Measurements from ENCODE around the gene ZNF792.
"Not testable (repeated sequence)": the region's sequence is repeated elsewhere in the genome, so short reads cannot be mapped to it uniquely, and the experiment has no call there.

ZNF792 gene

DNA sequence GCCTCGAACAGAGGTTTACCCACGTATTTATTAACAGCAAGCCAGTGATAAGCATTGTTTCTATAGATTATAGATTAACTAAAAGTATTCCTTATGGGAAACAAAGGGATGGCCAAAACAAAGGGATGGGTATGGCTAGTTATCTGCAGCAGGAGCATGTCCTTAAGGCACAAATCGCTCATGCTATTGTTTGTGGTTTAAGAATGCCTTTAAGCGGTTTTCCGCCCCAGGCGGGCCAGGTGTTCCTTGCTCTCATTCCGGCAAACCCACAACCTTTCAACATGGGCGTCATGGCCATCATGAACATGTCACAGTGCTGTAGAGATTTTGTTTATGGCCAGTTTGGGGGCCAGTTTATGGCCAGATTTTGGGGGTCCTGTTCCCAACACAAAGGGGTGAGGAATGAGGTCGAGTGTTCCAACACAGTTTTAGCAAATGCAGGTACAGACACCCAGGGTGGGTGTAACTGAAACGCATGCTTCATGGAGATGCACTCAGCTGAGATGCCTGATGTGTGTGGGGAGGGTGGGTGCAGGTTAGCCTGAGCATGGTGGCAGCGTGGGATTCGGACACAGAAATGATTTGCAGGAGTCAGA is 6.3 kb upstream of the ZNF792 start:
- DNase-seq (ENCODE audit: low read depth) = not testable (repeated sequence)

DNA sequence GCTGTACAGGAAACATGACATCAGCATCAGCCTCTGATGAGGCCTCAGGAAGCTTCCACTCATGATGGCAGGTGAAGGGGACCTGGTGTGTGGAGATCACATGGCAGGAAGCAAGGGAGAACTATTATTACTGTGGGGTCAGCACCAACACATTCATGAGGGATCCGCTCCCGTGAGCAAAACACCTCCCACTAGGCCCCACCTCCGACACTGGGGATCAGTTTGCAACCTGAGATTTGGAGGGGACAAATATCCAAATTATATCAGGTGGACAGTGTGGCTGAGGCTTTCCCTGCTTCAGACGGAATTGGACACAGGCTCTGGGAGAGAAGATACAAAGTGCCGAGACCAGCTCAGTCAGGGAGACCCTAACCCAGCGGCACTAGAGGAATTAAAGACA is 5.7 kb upstream of the ZNF792 start:
- DNase-seq (ENCODE audit: low read depth) = no peak

DNA sequence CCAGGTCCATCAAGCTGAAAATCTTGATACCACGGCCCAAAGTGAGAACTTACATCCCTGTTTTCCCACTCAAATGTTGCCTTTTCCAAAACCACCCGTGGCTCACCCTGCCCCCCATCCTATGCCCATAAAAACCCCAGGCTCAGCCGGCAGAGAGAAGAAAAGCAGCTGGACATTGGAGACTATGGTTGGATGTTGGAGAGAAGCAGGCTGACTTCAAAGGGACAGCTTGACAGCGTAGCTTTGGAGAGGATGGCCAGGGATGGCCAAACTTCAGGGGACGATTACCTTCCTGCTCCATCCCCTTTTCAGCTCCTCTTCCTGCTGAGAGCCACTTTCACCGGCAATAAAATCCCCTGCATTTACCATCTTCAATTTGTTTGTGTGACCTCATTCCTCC is 3.5 kb upstream of the ZNF792 start:
- DNase-seq (ENCODE audit: low read depth) = no peak

DNA sequence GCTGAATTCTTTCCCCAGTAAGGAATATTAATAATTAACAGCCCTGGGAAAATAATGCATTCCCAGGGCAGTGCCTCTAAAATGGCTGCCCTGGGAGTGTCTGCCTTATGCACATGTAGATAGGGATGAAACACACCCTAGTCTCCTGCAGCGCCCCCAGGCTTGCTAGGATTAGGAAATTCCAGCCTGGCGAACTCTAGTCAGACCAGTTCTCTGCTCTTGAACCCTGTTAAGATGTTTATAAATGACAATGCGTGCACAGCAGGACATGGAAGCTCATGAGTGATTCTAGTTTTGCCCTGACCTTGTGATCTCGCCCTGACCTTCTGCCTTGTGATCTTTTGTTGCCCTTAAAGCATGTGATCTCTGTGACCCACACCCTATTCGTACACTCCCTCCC is 1.5 kb upstream of the ZNF792 start:
- DNase-seq (ENCODE audit: low read depth) = not testable (repeated sequence)

DNA sequence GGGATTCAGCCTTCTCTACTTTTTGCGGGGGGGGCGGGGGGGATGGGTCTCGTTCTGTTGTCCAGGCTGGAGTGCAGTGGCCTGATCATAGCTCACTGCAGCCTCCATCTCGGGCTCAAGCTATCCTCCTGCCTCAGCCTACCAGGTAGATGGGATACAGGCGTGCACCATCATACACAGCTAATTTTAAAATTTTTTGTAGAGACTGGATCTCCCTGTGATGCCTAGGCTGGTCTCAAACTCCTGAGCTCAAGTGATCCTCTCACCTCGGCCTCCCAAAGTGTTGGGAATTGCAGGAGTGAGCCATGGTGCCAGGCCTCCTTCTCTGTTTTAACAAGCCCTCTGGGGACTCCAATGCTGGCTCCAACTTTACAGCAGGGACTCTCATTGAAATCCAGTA is 569 bp upstream of the ZNF792 start:
- no peak for DNase-seq (ENCODE audit: low read depth)

DNA sequence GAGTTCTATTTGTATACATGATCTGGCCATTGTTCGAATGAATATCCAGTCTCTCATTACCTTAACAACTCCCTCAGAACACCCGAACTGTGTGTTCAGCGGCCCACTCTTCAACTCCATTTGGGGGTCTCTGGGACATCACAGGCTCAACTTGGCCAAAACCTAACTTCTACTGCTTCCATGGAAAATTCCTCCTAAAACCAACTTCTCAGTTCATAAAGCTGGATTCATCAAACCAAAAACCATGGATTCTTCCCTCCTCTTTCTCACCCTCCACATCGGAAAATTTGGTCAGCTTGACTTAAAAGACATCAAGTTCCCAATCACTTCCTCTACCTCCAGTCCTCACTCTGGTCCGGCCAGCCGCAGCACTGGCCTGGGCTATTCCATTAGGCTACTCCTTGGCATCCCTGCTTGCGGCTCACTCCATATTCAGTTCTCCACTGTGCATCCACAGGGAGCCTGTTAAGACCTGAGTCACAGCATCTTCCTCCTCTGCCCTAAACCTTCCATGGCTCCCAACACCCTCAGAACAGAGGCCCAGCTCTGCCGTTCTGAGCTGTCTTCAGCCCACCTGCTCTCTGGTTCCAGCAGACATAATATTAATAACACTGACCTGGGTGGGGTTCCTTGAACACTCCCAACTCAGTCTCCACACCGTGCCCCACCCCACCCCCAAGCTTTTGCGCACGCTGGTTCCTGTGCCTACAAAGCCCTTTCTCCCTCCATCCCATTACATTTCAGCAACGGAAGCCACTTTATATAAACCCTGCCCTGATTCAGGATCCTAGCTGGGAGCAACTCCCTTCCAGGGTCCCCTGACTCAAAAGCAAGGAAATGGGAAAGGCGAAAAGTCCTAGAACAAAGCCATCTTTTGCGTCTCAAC is 1.1 kb downstream of the ZNF792 start:
- DNase-seq (ENCODE audit: low read depth) = no peak

DNA sequence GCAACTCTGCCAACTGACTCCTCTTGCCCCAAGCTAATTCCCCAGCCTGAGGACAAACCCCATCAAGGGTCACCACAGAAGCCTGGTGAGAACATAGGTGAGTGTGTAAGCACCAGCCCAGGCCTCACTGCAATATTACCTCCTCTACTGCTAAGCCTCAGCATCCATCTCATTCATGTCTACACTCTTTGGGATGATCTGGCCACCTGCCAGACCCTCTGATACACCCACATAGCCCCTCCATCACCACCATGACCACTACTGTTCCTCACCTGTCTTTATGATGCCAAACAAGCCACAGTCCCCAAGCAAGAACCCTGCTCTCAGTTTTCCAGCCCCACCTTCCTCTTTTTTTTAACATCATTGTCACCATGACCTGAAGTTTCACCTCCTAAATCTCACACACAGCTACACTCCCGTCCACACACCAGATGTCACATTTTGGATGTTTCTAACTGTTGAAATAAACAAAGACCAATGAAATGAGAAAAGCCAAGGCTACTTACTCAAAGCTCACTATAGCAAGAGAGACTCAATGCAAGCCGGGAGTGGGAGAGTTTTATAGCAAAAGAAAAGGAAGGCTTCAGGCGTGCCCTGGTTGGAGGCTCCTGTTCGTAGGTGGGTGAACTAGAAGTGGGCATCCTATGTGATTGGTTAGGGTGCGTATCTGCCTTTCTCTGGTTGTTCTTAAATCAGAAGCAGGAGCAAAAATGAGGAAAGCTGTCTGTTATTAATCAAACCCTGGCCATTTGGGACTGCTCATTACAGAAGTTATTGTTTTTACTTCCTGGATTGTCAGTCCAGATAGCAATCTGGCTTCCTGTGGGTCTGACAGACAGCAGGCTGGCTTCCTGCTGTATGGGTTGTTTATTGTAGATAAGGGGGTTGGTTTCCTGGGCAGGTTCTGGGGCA is 2.0 kb downstream of the ZNF792 start:
- DNase-seq (ENCODE audit: low read depth) = no peak

GRCh38 chr19:34960940-34961679 is 2.9 kb downstream of the ZNF792 start:
- DNase-seq (ENCODE audit: low read depth) = no peak

DNA sequence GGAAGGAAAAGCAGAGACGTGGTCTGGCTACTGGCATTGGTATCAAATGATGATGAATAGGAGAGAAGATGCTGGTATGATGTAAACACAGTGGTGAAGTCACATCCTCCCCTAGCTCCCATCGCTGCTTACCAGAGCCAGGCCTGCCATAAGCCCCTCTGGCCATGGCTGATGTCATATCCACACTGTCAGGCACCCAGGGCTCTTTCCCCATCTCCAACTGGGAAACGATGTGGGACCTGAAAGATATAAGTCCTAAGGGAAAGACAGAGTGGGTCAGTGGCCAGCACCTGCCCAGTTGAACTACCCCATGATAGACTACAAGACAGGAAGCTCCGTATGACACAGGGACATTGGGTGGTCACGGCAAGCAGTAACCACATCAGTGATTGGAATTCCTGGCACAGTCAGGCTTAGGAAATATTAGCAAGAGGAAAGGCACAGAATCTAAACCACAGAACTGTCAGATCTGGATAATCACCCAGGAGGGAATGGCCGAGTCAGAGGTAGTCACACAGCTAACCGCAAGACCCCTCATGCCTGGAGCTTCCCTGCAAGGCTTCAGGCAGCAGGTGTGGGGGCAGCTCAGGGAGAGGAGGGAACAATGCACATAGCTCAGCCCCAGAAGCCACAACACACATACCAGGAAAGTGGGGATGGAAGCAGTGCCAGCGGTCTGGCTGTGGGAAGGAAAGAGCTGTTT is 3.8 kb downstream of the ZNF792 start:
- DNase-seq (ENCODE audit: low read depth) = no peak

GRCh38 chr19:34959021-34959420 is 5.0 kb downstream of the ZNF792 start:
- no peak for DNase-seq (ENCODE audit: low read depth)

- no peak for DNase-seq (ENCODE audit: low read depth)
These were observed 5.9 kb downstream of the ZNF792 start for GRCh38 chr19:34957830-34958751.

GRCh38 chr19:34953092-34953491 is 10.9 kb downstream of the ZNF792 start:
- no peak for DNase-seq (ENCODE audit: low read depth)

DNA sequence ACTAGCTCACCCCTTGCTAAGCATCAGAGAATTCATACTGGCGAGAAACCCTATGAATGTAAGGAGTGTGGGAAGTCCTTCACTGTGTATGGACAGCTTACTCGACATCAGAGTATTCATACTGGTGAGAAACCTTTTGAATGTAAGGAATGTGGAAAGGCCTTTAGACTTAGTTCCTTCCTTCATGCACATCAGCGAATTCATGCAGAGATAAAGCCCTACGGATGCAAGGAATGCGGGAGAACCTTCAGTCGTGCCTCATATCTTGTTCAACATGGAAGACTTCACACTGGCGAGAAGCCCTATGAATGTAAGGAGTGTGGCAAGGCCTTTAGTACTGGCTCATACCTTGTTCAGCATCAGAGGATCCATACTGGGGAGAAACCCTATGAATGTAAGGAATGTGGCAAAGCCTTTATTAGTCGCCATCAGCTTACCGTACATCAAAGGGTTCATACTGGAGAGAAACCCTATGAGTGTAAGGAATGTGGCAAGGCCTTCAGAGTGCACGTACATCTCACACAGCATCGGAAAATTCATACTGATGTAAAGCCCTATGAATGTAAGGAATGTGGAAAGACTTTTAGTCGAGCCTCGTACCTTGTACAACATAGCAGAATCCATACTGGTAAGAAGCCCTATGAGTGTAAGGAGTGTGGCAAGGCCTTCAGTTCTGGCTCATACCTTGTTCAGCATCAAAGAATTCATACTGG is 20.0 kb downstream of the ZNF792 start:
- DNase-seq (ENCODE audit: low read depth) = no peak

- DNase-seq (ENCODE audit: low read depth) = no peak
These were observed 25.1 kb downstream of the ZNF792 start for GRCh38 chr19:34938886-34939285.

DNA sequence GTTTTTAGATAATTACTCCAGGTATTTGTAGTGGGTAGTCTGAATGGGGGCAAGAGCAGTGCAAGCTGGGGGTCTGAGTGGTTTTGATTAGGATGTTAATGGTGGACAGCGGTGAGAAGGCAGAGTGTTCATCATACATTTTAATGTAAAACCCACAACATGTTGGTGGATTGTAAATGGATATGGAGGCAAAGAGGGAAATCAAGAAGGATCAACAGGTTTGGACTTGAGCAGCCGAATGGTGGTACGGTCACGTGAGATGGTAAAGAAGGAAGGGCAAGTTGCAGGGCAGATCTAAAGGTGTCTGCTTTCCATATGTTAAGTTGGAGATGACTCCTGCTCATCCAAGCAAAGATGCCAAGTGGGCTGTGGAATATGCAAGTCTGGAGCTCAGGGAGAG is 27.8 kb downstream of the ZNF792 start:
- no peak for DNase-seq (ENCODE audit: low read depth)

DNA sequence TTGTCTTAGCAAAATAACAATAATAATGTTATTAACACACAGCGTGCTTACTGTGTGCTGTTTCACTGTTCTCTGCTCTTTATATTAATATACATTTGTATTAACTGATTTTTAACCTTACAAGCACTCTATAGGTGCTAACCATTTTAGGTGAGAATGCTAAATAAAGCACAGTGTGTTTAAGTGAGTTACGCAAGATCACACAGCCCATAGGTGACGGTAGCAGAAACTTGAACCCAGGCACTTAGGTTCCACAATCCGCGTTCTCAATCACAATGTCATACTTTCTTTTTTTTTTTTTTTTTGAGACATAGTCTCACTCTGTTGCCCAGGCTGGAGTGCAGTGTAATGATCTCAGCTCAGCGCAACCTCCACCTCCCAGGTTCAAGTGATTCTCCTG is 31.5 kb downstream of the ZNF792 start:
- DNase-seq (ENCODE audit: low read depth) = no peak

DNA sequence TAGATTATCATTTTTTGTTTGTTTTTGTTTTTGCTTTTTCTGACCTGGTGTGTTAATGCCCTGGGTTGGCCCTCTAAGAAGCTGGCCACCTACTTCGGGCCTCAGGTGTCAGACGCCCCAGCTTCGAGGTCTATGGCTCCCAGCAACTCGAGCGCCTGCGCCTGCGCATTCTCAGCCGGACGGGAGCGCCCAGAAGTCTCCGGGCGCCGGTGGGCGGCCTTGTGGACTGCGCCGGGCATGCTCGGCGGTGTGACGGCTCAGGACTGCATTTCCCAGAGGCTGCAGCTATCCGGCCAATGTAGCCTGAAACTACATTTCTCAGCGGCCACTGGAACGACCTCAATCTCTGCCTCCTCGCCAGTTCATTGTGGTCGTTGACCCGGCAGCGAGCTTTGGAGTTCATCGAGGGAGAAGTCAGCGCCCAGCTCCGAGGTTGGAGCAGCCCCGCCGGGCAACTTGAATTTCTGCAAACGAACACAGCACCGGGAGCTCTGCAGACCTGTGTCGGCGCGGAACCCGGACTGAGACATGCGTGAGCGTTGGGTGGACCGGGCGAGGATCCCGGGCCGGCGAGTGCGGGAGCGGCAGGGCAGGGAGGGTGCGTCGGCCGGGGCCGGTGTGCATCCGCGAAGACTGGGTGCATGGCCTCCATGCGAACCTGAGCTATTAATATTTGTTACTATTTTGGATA is 37.2 kb downstream of the ZNF792 start, which contains the start of gene ZNF30:
Gene ZNF30, plus strand, starts transcription at position 219 of the 691 bp plus-strand sequence. CDS start 3,045 bp downstream, outside the sequence.
- DNase-seq (ENCODE audit: low read depth) = peak; percentile 79

DNA sequence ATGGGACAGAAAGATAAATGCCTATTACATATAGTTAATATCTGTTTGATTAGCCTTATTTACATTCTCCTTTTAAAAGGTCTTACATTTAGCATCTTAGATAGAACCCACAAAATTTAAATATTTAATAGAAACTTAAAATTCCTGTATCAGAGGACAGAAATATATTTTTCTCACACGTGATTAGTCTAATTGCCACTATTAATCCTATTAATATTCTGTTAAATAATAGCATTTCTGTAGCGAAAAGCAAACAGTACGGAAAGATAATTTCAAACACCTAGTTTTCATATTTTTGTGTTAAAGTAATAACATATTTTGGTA is 37.7 kb downstream of the ZNF792 start:
- no peak for DNase-seq (ENCODE audit: low read depth)

GRCh38 chr19:34925278-34925855 is 38.7 kb downstream of the ZNF792 start:
- no peak for DNase-seq (ENCODE audit: low read depth)

All from stimulated activated CD8-positive, alpha-beta memory T cell treated with anti-CD3 and anti-CD28 coated beads, Interleukin-4, amount 100 ng/mL, for 24 hours (primary cell).